HepG2 (cell line): ENCODE results near the gene GABRG3. TPM values are rescaled to one million over a fixed set of nuclear protein-coding genes. Genes with fewer than 3 reads are reported as not detected.
A peak's percentile ranks its signal among the peaks of the same experiment; 100 is the strongest.

Experiments
- ATAC-seq: fragments of 200-7000 bp; cut with Tn5 transposase; 3 replicates; pipeline ENCODE4 v1.9.1; 2020; ENCODE audit warnings: mild to moderate bottlenecking, moderate library complexity
- BruUV-seq: library from RNA; stranded (reverse); fragments of 400-500 nt; replicated peaks from 2 replicates; lab custom pipeline; 2021; lab: Mats Ljungman, UMichigan
- CTCF ChIA-PET: fragments of 300-600 bp; formaldehyde crosslinking; extraction: SDS; loops from one replicate; lab custom pipeline; 2021; ENCODE audit warnings: low total read pairs, inconsistent platforms, low intra/inter-chr PET ratio; lab: Yijun Ruan, JAX
- POLR2A ChIA-PET: fragments of 350-600 bp; sonication (Branson Sonifier 250); formaldehyde crosslinking; loops from one replicate; lab custom pipeline; 2020; ENCODE audit warnings: antibody characterized with exemption, inconsistent platforms; lab: Yijun Ruan, JAX
- DNase-seq: peaks from one replicate; pipeline ENCODE4 v3.0.0-alpha.2; 2015; ENCODE audit warnings: low spot score
- FAIRE-seq: peaks from 3 replicates; lab custom pipeline; 2011; peaks lifted over from hg19 to GRCh38; lab: Jason Lieb, UNC
- H2AFZ ChIP-seq: one replicate; pipeline ENCODE4 v1.6.1; 2011; ENCODE audit warnings: low read length, inconsistent platforms
- H3K27ac ChIP-seq: fragments of 300-600 bp; 3 replicates; pipeline ENCODE4 v1.8.0; 2011; ENCODE audit warnings: mixed run types, mild to moderate bottlenecking, mixed read lengths, low read length, inconsistent platforms; ENCODE audit not compliant: insufficient read depth; ENCODE audit errors: extremely low read length
- H3K27me3 ChIP-seq, 2 experiments: fragments of 200-600 bp in 1 of 2; 2 replicates in 1 of 2; 3 replicates in 1 of 2; pipeline versions ENCODE4 v1.6.0 to v1.8.0; 2011; ENCODE audit warnings: low read length in 2 of 2, mild to moderate bottlenecking in 2 of 2, moderate library complexity in 2 of 2, inconsistent platforms in 1 of 2; ENCODE audit not compliant: insufficient read depth in 2 of 2, control insufficient read depth in 1 of 2
- H3K36me3 ChIP-seq, 2 experiments: fragments of 200-600 bp in 1 of 2; replicated peaks in 1 of 2; 2 replicates in 1 of 2; 3 replicates in 1 of 2; pipeline versions ENCODE4 v1.5.1 to v1.8.0; 2011; ENCODE audit warnings: low read length in 2 of 2, inconsistent platforms in 1 of 2; ENCODE audit not compliant: insufficient read depth in 2 of 2, control insufficient read depth in 1 of 2
- H3K4me1 ChIP-seq: 2 replicates; pipeline ENCODE4 v1.5.1; 2012; ENCODE audit warnings: low read length, inconsistent platforms; ENCODE audit not compliant: insufficient read depth
- H3K4me2 ChIP-seq: 2 replicates; pipeline ENCODE4 v1.6.0; 2011; ENCODE audit warnings: low read depth, low read length, inconsistent platforms
- H3K4me3 ChIP-seq, 3 experiments: fragments of 200-600 bp in 1 of 3; sonication (generic), shearing (Covaris generic) in 1 of 3; replicated peaks in 1 of 3; 2 replicates each; pipeline ENCODE4 v1.5.1; 2011 to 2016; ENCODE audit warnings: low read length in 3 of 3, inconsistent platforms in 2 of 3, low read depth in 2 of 3, mild to moderate bottlenecking in 2 of 3, control low read depth in 1 of 3, mixed read lengths in 1 of 3; ENCODE audit not compliant: insufficient read depth in 1 of 3
- H3K79me2 ChIP-seq: one replicate; pipeline ENCODE4 v1.6.1; 2011; ENCODE audit warnings: low read length, inconsistent platforms; ENCODE audit not compliant: insufficient read depth
- H3K9ac ChIP-seq: 2 replicates; pipeline ENCODE4 v1.6.0; 2011; ENCODE audit warnings: mild to moderate bottlenecking, low read depth, low read length, inconsistent platforms; ENCODE audit not compliant: insufficient read depth
- H3K9me3 ChIP-seq: 2 replicates; pipeline ENCODE4 v1.5.1; 2012; ENCODE audit warnings: mild to moderate bottlenecking, low read length
- H4K20me1 ChIP-seq: 2 replicates; pipeline ENCODE4 v1.6.0; 2011; ENCODE audit warnings: inconsistent platforms, mild to moderate bottlenecking, low read length, moderate library complexity; ENCODE audit not compliant: insufficient read depth
- CTCF ChIP-seq: sonication (generic); formaldehyde crosslinking; IDR thresholded peaks from 2 replicates; pipeline ENCODE4 v1.5.0; 2020; ENCODE audit warnings: mild to moderate bottlenecking, missing genetic modification reagents, moderate library complexity
- FOXK1 ChIP-seq: sonication (generic); formaldehyde crosslinking; IDR thresholded peaks from 2 replicates; pipeline ENCODE4 v1.4.0; 2020; ENCODE audit warnings: low read depth, missing genetic modification reagents, borderline replicate concordance
- SMAD9 ChIP-seq: sonication (generic); formaldehyde crosslinking; IDR thresholded peaks from 2 replicates; pipeline ENCODE4 v1.5.1; 2020; ENCODE audit warnings: mild to moderate bottlenecking, missing genetic modification reagents
- SMC3 ChIP-seq: IDR thresholded peaks from 2 replicates; pipeline ENCODE4 v1.6.1; 2011; ENCODE audit warnings: low read length, improper control_type of control experiment
- STAG1 ChIP-seq: sonication (generic); formaldehyde crosslinking; IDR thresholded peaks from 2 replicates; pipeline ENCODE4 v1.4.0; 2020; ENCODE audit warnings: missing genetic modification reagents
- ZBTB26 ChIP-seq: IDR thresholded peaks from 2 replicates; pipeline ENCODE4 v1.6.1; 2016; ENCODE audit warnings: missing compliant biosample characterization, missing genetic modification reagents, borderline replicate concordance
- ZBTB38 ChIP-seq: sonication (generic); formaldehyde crosslinking; IDR thresholded peaks from 2 replicates; pipeline ENCODE4 v1.5.1; 2020; ENCODE audit warnings: mild to moderate bottlenecking, missing genetic modification reagents
- ZNF160 ChIP-seq: sonication (generic); formaldehyde crosslinking; IDR thresholded peaks from 2 replicates; pipeline ENCODE4 v1.8.0; 2022; ENCODE audit warnings: mild to moderate bottlenecking, inconsistent platforms, missing genetic modification reagents
- ZNF326 ChIP-seq: sonication (generic); formaldehyde crosslinking; IDR thresholded peaks from 2 replicates; pipeline ENCODE4 v1.4.0; 2020; ENCODE audit warnings: missing genetic modification reagents, borderline replicate concordance
- ZNF333 ChIP-seq: sonication (generic); formaldehyde crosslinking; IDR thresholded peaks from 2 replicates; pipeline ENCODE4 v1.4.0; 2020; ENCODE audit warnings: mild to moderate bottlenecking, missing genetic modification reagents, borderline replicate concordance
- ZNF513 ChIP-seq: sonication (generic); formaldehyde crosslinking; conservative IDR thresholded peaks from 2 replicates; pipeline ENCODE4 v1.5.0; 2020; ENCODE audit warnings: missing genetic modification reagents
- ZNF570 ChIP-seq: sonication (generic); formaldehyde crosslinking; IDR thresholded peaks from 2 replicates; pipeline ENCODE4 v1.4.0; 2020; ENCODE audit warnings: mild to moderate bottlenecking, missing genetic modification reagents, borderline replicate concordance
- WGBS: methylation state at CpG from one replicate; pipeline ENCODE4 v1.1.6; 2017; ENCODE audit warnings: low lambda C conversion rate; 5-methylcytosine and 5-hydroxymethylcytosine counted together
- in situ Hi-C: cut with HindIII; loops from 2 replicates; pipeline ENCODE4 v1.10.0; 2017; ENCODE audit warnings: low pct_unique_long_range_greater_than_20kb; ENCODE audit not compliant: extremely low pct_ligation_motif_present
- intact Hi-C: fragments of 100-400 bp; cut with micrococcal nuclease; formaldehyde crosslinking; loops from one replicate; pipeline ENCODE4 v1.10.0; 2022; ENCODE audit not compliant: unreplicated experiment
- polyA plus RNA-seq, 8 experiments: library from polyadenylated mRNA; depleted of rRNA in 3 of 8; stranded (reverse) in 7 of 8; unstranded in 1 of 8; fragments of >200 nt; fragmentation: Illumina TruSeq in 4 of 8; extraction: Trizol in 4 of 8; gene quantifications; 2 replicates each; pipeline versions ENCODE4 v1.2.1 to v1.2.3, GENCODE V29; 2011 to 2016; ENCODE audit warnings: low read depth in 4 of 8, missing spikeins in 1 of 8, mixed read lengths in 1 of 8; ENCODE audit not compliant: insufficient read depth in 1 of 8
- total RNA-seq, 5 experiments: library from RNA; depleted of rRNA; stranded (reverse); fragments of >200 nt; fragmentation: Illumina TruSeq; extraction: Trizol; gene quantifications; 2 replicates each; pipeline ENCODE4 v1.2.3, GENCODE V29; 2016; ENCODE audit warnings: low read depth in 1 of 5

GABRG3 gene
- total and polyA plus RNA-seq, 2 of the 13 experiments (the other 11 are each of a cell fraction or from before 2014, with no cell fraction given), result not detected

GRCh38 chr15:27059610-27060202 lies 88.7 kb downstream of the GABRG3 start:
- Histone ChIP-seq H3K4me2 (no peak overlapping the region), H3K4me1 (no peaks in the 10 kb centered on the region), H3K4me3 (no peak overlapping the region), H4K20me1 (no peaks in the 10 kb centered on the region), H3K9me3 (no peaks in the 10 kb centered on the region), H3K27ac (no peak overlapping the region), H3K9ac (no peak overlapping the region), H3K36me3 (no peaks in the 10 kb centered on the region), H3K79me2 (no peaks in the 10 kb centered on the region), H3K27me3 (peaks cover 0 to 3% of the 10 kb centered on the region in 2 experiments; a peak in 1 of 5 replicates), H2AFZ (no peak overlapping the region)
- ATAC-seq (peak; percentile 86), DNase-seq (peak; percentile 46), FAIRE-seq (peak; percentile 21)
- in situ Hi-C loops (loop anchor here (10.0 kb wide), 1 partner anchor 295 kb away; no protein-coding TSS in a partner anchor), intact Hi-C loops (no loop called here)
- CTCF ChIA-PET, result interaction anchor here (1.5 kb wide), 1 partner anchor 299 kb away, joined by 9 read pairs; no protein-coding TSS in a partner anchor
- no peak for TF ChIP-seq ZNF513 (CRISPR knock-in tag)
- TF ChIP-seq ZNF570 (CRISPR knock-in tag), result no peak
- no peak for TF ChIP-seq ZNF333 (CRISPR knock-in tag)
- TF ChIP-seq ZNF160 (CRISPR knock-in tag), result no peak
- TF ChIP-seq SMC3, result peak; percentile 23; the same call in 1 of the 2 replicates
- peak; percentile 55 for TF ChIP-seq CTCF (CRISPR knock-in tag)
- TF ChIP-seq FOXK1, result no peak
- peak; percentile 32 for TF ChIP-seq STAG1 (CRISPR knock-in tag)
- no peak for TF ChIP-seq ZBTB38
- TF ChIP-seq ZBTB26 (CRISPR knock-in tag), result no peak
- TF ChIP-seq SMAD9 (CRISPR knock-in tag), result no peak
- TF ChIP-seq ZNF326 (CRISPR knock-in tag), result no peak
- 9% methylated on average over 1 of the region's 3 CpGs for WGBS
- POLR2A ChIA-PET, result no interaction called here
- no TSS peak for BruUV-seq
